ENCODE results near the gene ZFYVE9. TPM values are rescaled to one million over a fixed set of nuclear protein-coding genes. Genes with fewer than 3 reads are reported as not detected.
"Not testable (repeated sequence)": the region's sequence is repeated elsewhere in the genome, so short reads cannot be mapped to it uniquely, and the experiment has no call there.

The ZFYVE9 gene
- total RNA-seq, 4 donors from 2014 or later = 38.1 to 54.8 (median 40.9) TPM

DNA sequence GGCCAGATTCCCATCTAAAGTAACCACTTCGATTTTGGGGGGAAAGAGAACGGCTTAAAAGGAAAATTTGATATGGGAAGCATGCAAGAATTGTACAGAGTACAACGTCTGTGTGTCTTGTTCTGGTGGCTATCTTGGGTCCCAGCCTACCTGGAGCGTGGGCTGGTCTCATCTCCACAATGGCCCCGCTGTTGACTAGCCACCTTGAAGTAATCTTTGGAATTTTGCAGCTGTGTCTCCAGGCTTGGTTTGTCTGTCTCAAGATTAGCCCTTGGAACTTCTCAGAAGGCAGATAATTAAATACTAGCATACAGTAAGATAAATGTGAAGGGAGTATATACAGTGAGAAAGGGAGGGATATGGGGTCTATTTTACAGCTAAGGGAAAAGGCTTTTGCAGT is 225.4 kb downstream of the ZFYVE9 start:
- Histone ChIP-seq H3K9me3 (no peaks in the 10 kb centered on the region), H3K36me3 (peaks cover 4 to 18% (median 10%) of the 10 kb centered on the region in 4 donors), H3K27me3 (no peaks in the 10 kb centered on the region), H3K4me1 (peaks cover 11 to 38% (median 26%) of the 10 kb centered on the region in 4 donors), H3K27ac (replicated peaks in 1 of 4) (no peak overlapping the region), H3K4me3 (no peak overlapping the region)
- no peak for DNase-seq (ENCODE audit: extremely low spot score)
- intact Hi-C loops (cut with DNase I) = loop anchor here (2.0 kb wide), 1 partner anchor 38 kb away; the partner anchor contains the start of genes ORC1 and PRPF38A
- WGBS = 93% methylated on average over 5 of the region's 5 CpGs
- TF ChIP-seq, protein P1, sequence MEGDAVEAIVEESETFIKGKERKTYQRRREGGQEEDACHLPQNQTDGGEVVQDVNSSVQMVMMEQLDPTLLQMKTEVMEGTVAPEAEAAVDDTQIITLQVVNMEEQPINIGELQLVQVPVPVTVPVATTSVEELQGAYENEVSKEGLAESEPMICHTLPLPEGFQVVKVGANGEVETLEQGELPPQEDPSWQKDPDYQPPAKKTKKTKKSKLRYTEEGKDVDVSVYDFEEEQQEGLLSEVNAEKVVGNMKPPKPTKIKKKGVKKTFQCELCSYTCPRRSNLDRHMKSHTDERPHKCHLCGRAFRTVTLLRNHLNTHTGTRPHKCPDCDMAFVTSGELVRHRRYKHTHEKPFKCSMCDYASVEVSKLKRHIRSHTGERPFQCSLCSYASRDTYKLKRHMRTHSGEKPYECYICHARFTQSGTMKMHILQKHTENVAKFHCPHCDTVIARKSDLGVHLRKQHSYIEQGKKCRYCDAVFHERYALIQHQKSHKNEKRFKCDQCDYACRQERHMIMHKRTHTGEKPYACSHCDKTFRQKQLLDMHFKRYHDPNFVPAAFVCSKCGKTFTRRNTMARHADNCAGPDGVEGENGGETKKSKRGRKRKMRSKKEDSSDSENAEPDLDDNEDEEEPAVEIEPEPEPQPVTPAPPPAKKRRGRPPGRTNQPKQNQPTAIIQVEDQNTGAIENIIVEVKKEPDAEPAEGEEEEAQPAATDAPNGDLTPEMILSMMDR (IDR thresholded peaks at IDR 0.05) = no peak
- no peak for TF ChIP-seq EP300 (IDR thresholded peaks at IDR 0.05)
- no peak for TF ChIP-seq POLR2A (IDR thresholded peaks at IDR 0.05; ENCODE audit: low read depth)
- TF ChIP-seq POLR2AphosphoS5 (IDR thresholded peaks at IDR 0.05) = no peak

DNA sequence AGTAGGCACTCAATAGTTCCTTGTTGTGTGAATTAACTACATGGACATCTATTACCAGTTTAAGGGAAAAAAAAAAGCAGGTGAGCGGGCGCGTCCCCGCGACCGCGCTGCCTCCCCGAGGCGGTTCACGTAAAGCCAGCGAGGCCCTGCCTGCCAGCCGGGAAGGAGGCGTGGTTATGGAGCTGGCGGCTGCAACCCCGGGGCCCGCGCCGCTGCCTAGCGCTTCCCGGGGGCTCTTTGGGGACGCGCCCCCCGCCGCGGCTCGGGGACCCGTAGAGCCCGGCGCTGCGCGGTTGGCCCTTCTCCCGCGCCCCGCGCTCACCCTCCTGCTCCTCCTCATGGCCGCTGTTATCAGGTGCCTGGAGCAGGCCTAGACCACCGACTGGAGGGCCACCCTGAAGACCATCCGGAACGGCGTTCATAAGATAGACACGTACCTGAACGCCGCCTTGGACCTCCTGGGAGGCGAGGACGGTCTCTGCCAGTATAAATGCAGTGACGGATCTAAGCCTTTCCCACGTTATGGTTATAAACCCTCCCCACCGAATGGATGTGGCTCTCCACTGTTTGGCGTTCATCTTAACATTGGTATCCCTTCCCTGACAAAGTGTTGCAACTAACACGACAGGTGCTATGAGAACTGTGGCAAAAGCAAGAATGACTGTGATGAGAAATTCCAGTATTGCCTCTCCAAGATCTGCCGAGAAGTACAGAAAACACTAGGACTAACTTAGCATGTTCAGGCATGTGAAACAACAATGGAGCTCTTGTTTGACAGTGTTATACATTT is 226.7 kb downstream of the ZFYVE9 start:
- Histone ChIP-seq H3K27ac (replicated peaks in 1 of 4) (peak overlapping the region in 2 of 4 donors; percentile 9 to 53), H3K36me3 (peaks cover 0 to 7% (median 3%) of the 10 kb centered on the region in 4 donors), H3K9me3 (no peaks in the 10 kb centered on the region), H3K4me1 (peaks cover 11 to 38% (median 26%) of the 10 kb centered on the region in 4 donors), H3K27me3 (no peaks in the 10 kb centered on the region), H3K4me3 (peak overlapping the region; percentile 49 to 58 (median 53))
- intact Hi-C loops (cut with DNase I) = no loop called here
- WGBS = 15% methylated on average over 27 of the region's 51 CpGs
- DNase-seq (ENCODE audit: extremely low spot score) = no peak
- TF ChIP-seq, protein P1 (IDR thresholded peaks at IDR 0.05) = peak in 1 of 3 experiments; percentile 22
- no peak for TF ChIP-seq POLR2A (IDR thresholded peaks at IDR 0.05; ENCODE audit: low read depth)

DNA sequence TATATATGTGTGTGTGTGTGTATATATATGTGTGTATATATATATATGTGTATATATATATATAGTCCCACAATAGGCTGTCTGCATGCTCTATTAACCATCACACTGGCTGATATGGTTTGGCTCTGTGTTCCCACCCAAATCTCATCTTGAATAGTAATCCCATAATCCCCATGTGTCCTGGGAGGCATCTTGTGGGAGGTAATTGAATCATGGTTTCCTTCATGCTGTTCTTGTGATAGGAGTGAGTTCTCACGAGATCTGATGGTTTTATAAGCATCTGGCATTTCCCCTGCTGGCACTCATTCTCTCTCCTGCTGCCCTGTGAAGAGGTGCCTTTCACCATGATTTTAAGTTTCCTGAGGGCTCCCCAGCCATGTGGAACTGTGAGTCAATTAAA is 228.0 kb downstream of the ZFYVE9 start:
- H3K4me3 ChIP-seq; DNase-seq (ENCODE audit: extremely low spot score); intact Hi-C loops (cut with DNase I); H3K27ac ChIP-seq (replicated peaks in 1 of 4); H3K9me3 ChIP-seq; H3K27me3 ChIP-seq; H3K36me3 ChIP-seq: not testable (repeated sequence)
- peaks cover 7 to 26% (median 16%) of the 10 kb centered on the region in 4 donors for H3K4me1 ChIP-seq
- 69% methylated on average over 1 of the region's 1 CpG for WGBS

DNA sequence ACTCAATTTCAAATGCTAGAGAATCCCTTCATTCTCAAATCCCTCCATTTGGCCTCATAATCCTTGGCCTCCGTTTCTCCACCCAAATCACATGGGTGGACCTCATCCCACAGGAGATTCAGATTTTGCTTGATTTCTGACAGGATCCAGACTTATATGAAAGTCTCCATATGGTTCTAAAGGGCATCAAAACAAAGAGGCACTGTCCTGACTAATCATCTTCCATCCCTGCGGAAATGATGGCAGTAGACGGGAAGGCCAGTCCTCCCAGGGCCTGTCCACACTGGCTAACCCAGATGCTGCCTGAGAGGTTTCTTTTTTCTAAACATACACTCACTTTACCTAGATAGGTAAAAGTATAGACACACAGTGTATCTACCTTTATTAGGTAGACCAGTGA is 243.5 kb downstream of the ZFYVE9 start:
- Histone ChIP-seq H3K9me3 (no peaks in the 10 kb centered on the region), H3K27me3 (no peaks in the 10 kb centered on the region), H3K27ac (replicated peaks in 1 of 4) (no peak overlapping the region), H3K36me3 (no peaks in the 10 kb centered on the region), H3K4me1 (no peaks in the 10 kb centered on the region), H3K4me3 (no peak overlapping the region)
- intact Hi-C loops (cut with DNase I) = no loop called here
- WGBS = 92% methylated on average over 3 of the region's 3 CpGs
- DNase-seq (ENCODE audit: extremely low spot score) = no peak
- TF ChIP-seq POLR2A (IDR thresholded peaks at IDR 0.05; ENCODE audit: low read depth) = no peak
- TF ChIP-seq, protein P1 (IDR thresholded peaks at IDR 0.05) = no peak
- TF ChIP-seq EP300 (IDR thresholded peaks at IDR 0.05) = no peak
- no peak for TF ChIP-seq POLR2AphosphoS5 (IDR thresholded peaks at IDR 0.05)

DNA sequence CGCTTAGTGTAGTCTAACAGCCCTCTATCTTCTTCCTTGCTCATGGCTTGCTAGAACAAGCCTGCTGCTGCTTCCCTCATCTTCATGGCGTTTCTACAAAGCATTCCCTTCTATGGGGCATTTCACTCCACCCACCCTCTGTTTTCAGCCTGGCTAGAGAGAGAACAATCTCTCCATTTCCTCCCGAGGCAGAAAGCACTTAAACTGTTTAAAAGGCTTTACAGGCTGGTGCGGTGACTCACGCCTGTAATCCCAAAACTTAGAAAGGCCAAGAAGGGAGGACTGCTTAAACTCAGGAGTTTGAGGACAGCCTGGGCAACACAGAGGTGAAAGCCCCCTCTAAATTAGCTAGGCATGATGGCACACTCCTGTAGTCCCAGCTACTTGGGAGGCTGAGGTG is 244.6 kb downstream of the ZFYVE9 start:
- TF ChIP-seq POLR2AphosphoS5 (IDR thresholded peaks at IDR 0.05) (no peak), EP300 (IDR thresholded peaks at IDR 0.05) (no peak), POLR2A (IDR thresholded peaks at IDR 0.05; ENCODE audit: low read depth) (no peak)
- TF ChIP-seq, protein P1 (IDR thresholded peaks at IDR 0.05) = no peak
- Histone ChIP-seq H3K4me3 (no peak overlapping the region), H3K9me3 (no peaks in the 10 kb centered on the region), H3K27ac (replicated peaks in 1 of 4) (no peak overlapping the region), H3K36me3 (no peaks in the 10 kb centered on the region), H3K27me3 (no peaks in the 10 kb centered on the region), H3K4me1 (no peaks in the 10 kb centered on the region)
- intact Hi-C loops (cut with DNase I) = no loop called here
- 82% methylated on average over 5 of the region's 5 CpGs for WGBS
- no peak for DNase-seq (ENCODE audit: extremely low spot score)
